OCI-M2 (cell line): ENCODE data around the gene VAT1.
"Not testable (repeated sequence)": the region's sequence is repeated elsewhere in the genome, so short reads cannot be mapped to it uniquely, and the experiment has no call there.

ENCODE experiments used
- DNase-seq: peaks from one replicate; lab custom pipeline; 2025; ENCODE audit not compliant: unreplicated experiment; lab: John Stamatoyannopoulos, UW

Gene VAT1

GRCh38 chr17:43021741-43022512 is at the start of gene VAT1:
Gene VAT1, minus strand, starts transcription at chr17:43022385. Its CDS starts 63 bp downstream, at chr17:43022322.
- DNase-seq, result no peak

GRCh38 chr17:43070872-43071271 is 48.7 kb upstream of the VAT1 start:
- DNase-seq, result no peak

GRCh38 chr17:43070257-43070656 is 48.1 kb upstream of the VAT1 start:
- no peak for DNase-seq

- no peak for DNase-seq
Measured at GRCh38 chr17:43069368-43069898, 47.2 kb upstream of the VAT1 start.

GRCh38 chr17:43068570-43069367 is 46.6 kb upstream of the VAT1 start:
- DNase-seq, result no peak

- no peak for DNase-seq
Measured at GRCh38 chr17:43062984-43063638, 40.9 kb upstream of the VAT1 start.

- DNase-seq, result no peak
Measured at GRCh38 chr17:43056051-43056450, 33.9 kb upstream of the VAT1 start.

- DNase-seq, result not testable (repeated sequence)
Measured at GRCh38 chr17:43053008-43053407, 30.8 kb upstream of the VAT1 start.

- DNase-seq, result no peak
Measured at GRCh38 chr17:43051969-43052368, 29.8 kb upstream of the VAT1 start.

- DNase-seq, result no peak
Measured at GRCh38 chr17:43044024-43044423, 21.8 kb upstream of the VAT1 start.

- DNase-seq, result no peak
Measured at GRCh38 chr17:43043307-43043706, 21.1 kb upstream of the VAT1 start.

GRCh38 chr17:43042025-43042628 is 19.9 kb upstream of the VAT1 start:
- DNase-seq, result no peak

- DNase-seq, result no peak
Measured at GRCh38 chr17:43040655-43041054, 18.5 kb upstream of the VAT1 start.

GRCh38 chr17:43039646-43040045 is 17.5 kb upstream of the VAT1 start:
- DNase-seq, result no peak

- no peak for DNase-seq
Measured at GRCh38 chr17:43034894-43035293, 12.7 kb upstream of the VAT1 start.

- no peak for DNase-seq
Measured at GRCh38 chr17:43033948-43034881, 12.0 kb upstream of the VAT1 start.

GRCh38 chr17:43031666-43032065 is 9.5 kb upstream of the VAT1 start:
- no peak for DNase-seq

GRCh38 chr17:43030137-43030767 is 8.1 kb upstream of the VAT1 start:
- no peak for DNase-seq

GRCh38 chr17:43028221-43028861 is 6.2 kb upstream of the VAT1 start:
- DNase-seq, result no peak
